ENCODE results near the gene DNAJB1. TPM values are rescaled to one million over a fixed set of nuclear protein-coding genes. Genes with fewer than 3 reads are reported as not detected.

DNAJB1 gene
- total and polyA plus RNA-seq, 4 donors: 72.2 to 171 (median 94.5) TPM

DNA sequence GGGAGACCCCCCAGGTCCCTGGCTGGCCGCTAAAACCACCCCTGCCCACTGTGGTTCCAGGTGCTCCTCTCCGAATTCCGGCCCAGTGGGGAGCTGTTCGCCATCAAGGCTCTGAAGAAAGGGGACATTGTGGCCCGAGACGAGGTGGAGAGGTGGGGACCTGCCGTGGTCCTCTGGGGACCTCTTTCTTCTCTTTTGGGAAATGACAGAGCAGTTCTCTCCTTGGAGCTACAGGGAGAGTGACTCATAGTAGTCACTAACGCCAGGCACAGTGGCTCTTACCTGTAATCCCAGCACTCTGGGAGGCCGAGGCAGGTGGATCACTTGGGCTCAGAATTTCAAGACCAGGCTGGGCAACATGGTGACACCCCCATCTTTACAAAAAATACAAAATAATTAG, 50.4 kb downstream of the DNAJB1 start:
- peaks cover 0 to 2% (median 0%) of the 10 kb centered on the region in 3 donors for H3K27me3 ChIP-seq (ENCODE audit: control insufficient read depth in 3 of 3, insufficient read depth in 3 of 3, low read length in 2 of 3)
- no peak overlapping the region for H3K4me3 ChIP-seq
- TF ChIP-seq, protein P1, sequence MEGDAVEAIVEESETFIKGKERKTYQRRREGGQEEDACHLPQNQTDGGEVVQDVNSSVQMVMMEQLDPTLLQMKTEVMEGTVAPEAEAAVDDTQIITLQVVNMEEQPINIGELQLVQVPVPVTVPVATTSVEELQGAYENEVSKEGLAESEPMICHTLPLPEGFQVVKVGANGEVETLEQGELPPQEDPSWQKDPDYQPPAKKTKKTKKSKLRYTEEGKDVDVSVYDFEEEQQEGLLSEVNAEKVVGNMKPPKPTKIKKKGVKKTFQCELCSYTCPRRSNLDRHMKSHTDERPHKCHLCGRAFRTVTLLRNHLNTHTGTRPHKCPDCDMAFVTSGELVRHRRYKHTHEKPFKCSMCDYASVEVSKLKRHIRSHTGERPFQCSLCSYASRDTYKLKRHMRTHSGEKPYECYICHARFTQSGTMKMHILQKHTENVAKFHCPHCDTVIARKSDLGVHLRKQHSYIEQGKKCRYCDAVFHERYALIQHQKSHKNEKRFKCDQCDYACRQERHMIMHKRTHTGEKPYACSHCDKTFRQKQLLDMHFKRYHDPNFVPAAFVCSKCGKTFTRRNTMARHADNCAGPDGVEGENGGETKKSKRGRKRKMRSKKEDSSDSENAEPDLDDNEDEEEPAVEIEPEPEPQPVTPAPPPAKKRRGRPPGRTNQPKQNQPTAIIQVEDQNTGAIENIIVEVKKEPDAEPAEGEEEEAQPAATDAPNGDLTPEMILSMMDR (IDR thresholded peaks at IDR 0.05; ENCODE audit: control extremely low read depth, extremely low read depth): no peak
- DNase-seq: peak in 1 of 3 donors; percentile 4
- 77 to 82% methylated on average over 9 of the region's 9 CpGs for WGBS, 2 donors
- peaks cover 0 to 10% (median 0%) of the 10 kb centered on the region in 5 donors for H3K4me1 ChIP-seq (ENCODE audit: control insufficient read depth in 5 of 5, insufficient read depth in 5 of 5, low read length in 5 of 5)
- no peak overlapping the region for H3K27ac ChIP-seq (ENCODE audit: low read depth in 1 of 2, low read length in 1 of 2)
- peaks cover 17 to 54% (median 25%) of the 10 kb centered on the region in 4 donors for H3K36me3 ChIP-seq (ENCODE audit: control insufficient read depth in 4 of 4, insufficient read depth in 4 of 4, low read length in 4 of 4)
- no peak overlapping the region for H3K9ac ChIP-seq (ENCODE audit: insufficient read depth in 1 of 2, low read length in 2 of 2)
- no peaks in the 10 kb centered on the region for H3K9me3 ChIP-seq (ENCODE audit: control insufficient read depth in 4 of 4, insufficient read depth in 3 of 4, low read length in 3 of 4)
- ATAC-seq (ENCODE audit: insufficient read depth, low FRiP score): no peak

DNA sequence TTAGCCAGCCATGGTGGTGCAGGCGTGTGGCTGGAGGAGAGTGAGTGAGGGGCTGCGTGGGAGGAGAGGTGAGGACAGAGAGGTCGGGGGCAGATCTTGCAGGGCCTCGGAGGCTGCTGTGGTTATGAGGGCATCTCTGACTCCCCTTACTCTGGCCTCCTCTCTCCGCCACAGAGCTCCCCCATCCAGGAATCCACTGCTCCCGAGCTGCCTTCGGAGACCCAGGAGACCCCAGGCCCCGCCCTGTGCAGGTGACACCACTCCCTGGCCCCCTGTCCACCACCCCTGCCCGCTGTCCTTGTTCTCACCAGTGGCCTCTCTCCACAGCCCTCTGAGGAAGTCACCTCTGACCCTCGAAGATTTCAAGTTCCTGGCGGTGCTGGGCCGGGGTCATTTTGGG, 50.8 kb downstream of the DNAJB1 start:
- TF ChIP-seq, protein P1 (IDR thresholded peaks at IDR 0.05; ENCODE audit: control extremely low read depth, extremely low read depth): no peak
- DNase-seq (no peak), ATAC-seq (ENCODE audit: insufficient read depth, low FRiP score) (no peak)
- Histone ChIP-seq H3K9ac (ENCODE audit: insufficient read depth in 1 of 2, low read length in 2 of 2) (no peak overlapping the region), H3K27ac (ENCODE audit: low read depth in 1 of 2, low read length in 1 of 2) (no peak overlapping the region), H3K27me3 (ENCODE audit: control insufficient read depth in 3 of 3, insufficient read depth in 3 of 3, low read length in 2 of 3) (no peaks in the 10 kb centered on the region), H3K36me3 (ENCODE audit: control insufficient read depth in 4 of 4, insufficient read depth in 4 of 4, low read length in 4 of 4) (peaks cover 17 to 57% (median 27%) of the 10 kb centered on the region in 4 donors), H3K9me3 (ENCODE audit: control insufficient read depth in 4 of 4, insufficient read depth in 3 of 4, low read length in 3 of 4) (no peaks in the 10 kb centered on the region), H3K4me1 (ENCODE audit: control insufficient read depth in 5 of 5, insufficient read depth in 5 of 5, low read length in 5 of 5) (peaks cover 0 to 6% (median 0%) of the 10 kb centered on the region in 5 donors), H3K4me3 (no peak overlapping the region)
- WGBS, 2 donors: 90% methylated on average over 12 of the region's 12 CpGs

Small RNA genes within 50 kb of the gene (small RNA-seq; reads per million reads assigned to genes)
- not detected for gene SNRPGP15 (ENCODE audit: low replicate concordance)

Other genes with a start within 250 kb of the DNAJB1 start
- gene ADGRE5, start 137.0 kb downstream of the DNAJB1 start, total RNA-seq: 100 to 1,000 TPM in 1 of 2 donors, 10 to 100 TPM in 1; 35.4 to 250 TPM
- 100 to 1,000 TPM in 1 of 2 donors, 10 to 100 TPM in 1; 39.8 to 143 TPM for gene ADGRE5, start 137.0 kb downstream of the DNAJB1 start, polyA plus RNA-seq
- 10 to 100 TPM; 46.2 to 84.6 TPM for gene DDX39A, start 99.1 kb downstream of the DNAJB1 start, total RNA-seq
- gene DDX39A, start 99.1 kb downstream of the DNAJB1 start, polyA plus RNA-seq: 100 to 1,000 TPM; 111 to 156 TPM
- 100 to 1,000 TPM in 1 of 2 donors, 10 to 100 TPM in 1; 84.3 to 197 TPM for gene PKN1, start 85.1 kb downstream of the DNAJB1 start, total RNA-seq
- gene PKN1, start 85.1 kb downstream of the DNAJB1 start, polyA plus RNA-seq: 100 to 1,000 TPM; 108 to 133 TPM
- gene PTGER1, start 43.0 kb downstream of the DNAJB1 start, total RNA-seq: 1 to 10 TPM; 2.0 to 4.3 TPM
- gene PTGER1, start 43.0 kb downstream of the DNAJB1 start, polyA plus RNA-seq: 1 to 10 TPM in 1 of 2 donors, under 1 TPM in 1; 0.73 to 1.4 TPM
- 100 to 1,000 TPM in 1 of 2 donors, 10 to 100 TPM in 1; 94.9 to 136 TPM for gene GIPC1, start 22.3 kb downstream of the DNAJB1 start, total RNA-seq
- gene GIPC1, start 22.3 kb downstream of the DNAJB1 start, polyA plus RNA-seq: 100 to 1,000 TPM; 126 to 156 TPM
- gene TECR, start 11.2 kb upstream of the DNAJB1 start, total RNA-seq: 100 to 1,000 TPM in 1 of 2 donors, 10 to 100 TPM in 1; 32.7 to 153 TPM
- gene TECR, start 11.2 kb upstream of the DNAJB1 start, polyA plus RNA-seq: 100 to 1,000 TPM in 1 of 2 donors, 10 to 100 TPM in 1; 89.1 to 193 TPM
- 100 to 1,000 TPM; 105 to 192 TPM for gene NDUFB7, start 53.7 kb upstream of the DNAJB1 start, total RNA-seq
- 100 to 1,000 TPM; 409 to 415 TPM for gene NDUFB7, start 53.7 kb upstream of the DNAJB1 start, polyA plus RNA-seq
- gene CLEC17A, start 64.7 kb upstream of the DNAJB1 start, total RNA-seq: 1 to 10 TPM in 1 of 2 donors, under 1 TPM in 1; 0.18 to 2.3 TPM
- under 1 TPM; 0.08 to 0.45 TPM for gene CLEC17A, start 64.7 kb upstream of the DNAJB1 start, polyA plus RNA-seq
- 1 to 10 TPM; 1.6 to 2.1 TPM for gene ADGRE3, start 156.4 kb upstream of the DNAJB1 start, total RNA-seq
- gene ADGRE3, start 156.4 kb upstream of the DNAJB1 start, polyA plus RNA-seq: 1 to 10 TPM; 1.5 to 1.9 TPM
- gene ZNF333, start 171.7 kb upstream of the DNAJB1 start, total RNA-seq: 10 to 100 TPM; 19.4 to 28.1 TPM
- 10 to 100 TPM; 10.7 to 13.7 TPM for gene ZNF333, start 171.7 kb upstream of the DNAJB1 start, polyA plus RNA-seq

Data from lung (tissue), 13 donors.